ENCODE data around the gene GPT2.

- TF ChIP-seq CTCF (IDR thresholded peaks at IDR 0.05) = no peak
- no peak for TF ChIP-seq POLR2AphosphoS5 (IDR thresholded peaks at IDR 0.05)
- TF ChIP-seq POLR2A (IDR thresholded peaks at IDR 0.05) = no peak
These were observed 11.5 kb downstream of the GPT2 start for GRCh38 chr16:46895399-46896313.
